Smooth muscle cell of the brain vasculature (primary cell): ENCODE results near the gene ANKRD33.

Experiments used
- DNase-seq: peaks from one replicate; pipeline ENCODE4 v3.0.0-alpha.2; 2012; ENCODE audit warnings: low read depth, low spot score

ANKRD33 gene

DNA sequence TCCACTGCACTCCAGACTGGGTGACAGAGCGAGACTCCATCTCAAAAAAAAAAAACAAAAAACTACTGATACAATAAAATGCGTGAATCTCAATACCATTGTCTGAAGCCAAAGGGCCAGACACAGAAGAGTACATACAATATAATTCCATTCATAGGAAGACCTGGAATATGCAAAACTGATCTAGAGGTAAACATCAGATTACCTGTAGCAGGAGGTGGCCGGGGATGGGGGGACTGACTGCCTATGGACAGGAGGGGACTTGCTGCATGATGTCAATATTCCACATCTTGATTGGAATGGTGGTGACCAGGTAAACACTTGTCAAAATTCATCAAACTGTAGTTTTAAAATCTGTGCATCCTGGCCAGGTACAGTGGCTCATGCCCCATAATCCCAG, 26.9 kb upstream of the ANKRD33 start:
- no peak for DNase-seq

DNA sequence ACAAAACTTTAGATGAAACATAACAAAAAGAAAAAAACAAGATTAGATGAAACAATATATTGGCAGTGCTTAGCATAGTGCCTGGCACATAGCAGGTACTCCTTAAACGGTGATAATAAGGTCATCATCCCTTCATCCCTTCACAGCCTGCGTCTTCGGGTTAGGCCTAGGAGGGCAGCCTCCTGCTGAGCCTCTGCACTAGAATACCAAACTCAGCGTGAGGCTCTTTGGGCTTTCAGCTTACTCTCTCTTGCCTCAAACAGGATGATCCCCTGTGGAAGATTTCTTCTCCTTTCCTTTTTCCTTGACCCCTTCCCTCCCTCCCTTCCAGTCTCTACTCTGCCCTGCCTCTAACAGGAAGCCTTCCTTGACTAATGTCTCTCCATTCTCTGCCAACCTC, 25.0 kb upstream of the ANKRD33 start:
- DNase-seq = no peak

DNA sequence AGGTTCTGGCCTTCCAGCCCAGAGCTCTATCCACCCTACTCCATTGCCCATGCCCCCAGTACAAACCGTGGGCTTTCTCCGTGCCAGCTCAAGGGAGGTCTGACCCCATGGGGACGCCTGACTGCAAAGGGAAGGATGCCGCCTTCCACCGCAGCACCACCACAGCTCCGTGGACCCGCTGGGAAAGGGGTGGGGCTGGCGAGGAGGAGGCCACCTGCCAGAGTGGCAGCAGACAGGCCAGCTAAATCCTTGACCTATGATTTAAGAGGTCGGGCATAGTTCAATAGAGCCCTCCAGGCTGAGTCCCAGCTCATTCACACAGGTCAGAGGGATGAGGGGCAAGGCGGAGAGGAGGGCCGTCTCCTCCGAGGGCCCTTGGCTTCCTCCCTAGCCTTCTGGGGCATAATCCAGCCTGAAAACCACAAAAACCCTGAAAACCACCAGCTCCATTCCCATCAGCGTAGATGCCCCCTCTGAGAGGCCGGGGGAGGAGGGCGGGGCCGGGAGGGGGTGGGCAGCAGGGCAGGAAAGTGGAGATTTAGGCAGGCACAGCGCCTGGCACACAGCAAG, 24.5 kb upstream of the ANKRD33 start:
- no peak for DNase-seq

DNA sequence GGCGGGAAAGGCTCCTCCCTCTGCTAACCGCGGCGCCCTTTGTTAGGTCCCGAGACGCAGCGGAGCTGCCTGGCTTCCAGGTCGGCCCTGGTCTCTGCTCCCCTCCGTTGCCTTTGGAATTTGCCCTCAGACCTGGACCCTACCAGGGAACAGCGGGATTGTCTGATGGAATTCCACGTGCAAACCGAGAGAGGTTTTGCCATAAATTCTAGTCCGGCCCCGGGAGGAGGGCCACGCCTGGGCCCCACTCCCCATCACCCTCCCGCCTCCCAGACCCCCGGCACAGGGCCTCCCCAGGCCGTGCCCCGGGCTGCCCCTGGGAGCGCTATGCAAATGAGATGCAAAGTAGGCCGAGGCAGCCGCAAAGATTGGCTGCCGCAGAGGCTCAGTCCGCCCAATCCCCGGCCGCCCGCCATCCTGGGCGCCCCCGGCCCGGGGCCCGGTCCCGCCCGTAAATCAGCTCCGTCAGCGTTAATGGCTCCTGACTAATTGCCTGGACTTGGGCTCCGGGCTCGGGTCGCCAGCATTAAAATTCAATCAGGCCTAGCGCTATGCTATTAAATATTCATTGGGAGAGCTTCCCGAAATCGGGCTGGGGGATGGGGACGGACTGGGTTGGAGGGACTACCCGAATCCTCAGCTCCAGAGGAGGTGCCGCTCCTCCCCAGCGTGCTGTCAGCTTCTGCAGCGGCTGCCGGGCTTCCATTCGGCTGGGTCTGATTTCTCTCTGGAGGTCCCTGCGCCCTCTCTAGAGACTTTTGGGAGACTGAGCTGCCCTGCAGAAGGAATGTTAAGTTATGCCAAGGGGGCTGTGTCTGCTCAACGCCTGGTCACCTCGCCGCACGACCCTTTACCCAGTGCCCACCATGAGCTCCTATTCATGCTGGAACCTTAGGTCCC, 23.7 kb upstream of the ANKRD33 start:
- DNase-seq = no peak

DNA sequence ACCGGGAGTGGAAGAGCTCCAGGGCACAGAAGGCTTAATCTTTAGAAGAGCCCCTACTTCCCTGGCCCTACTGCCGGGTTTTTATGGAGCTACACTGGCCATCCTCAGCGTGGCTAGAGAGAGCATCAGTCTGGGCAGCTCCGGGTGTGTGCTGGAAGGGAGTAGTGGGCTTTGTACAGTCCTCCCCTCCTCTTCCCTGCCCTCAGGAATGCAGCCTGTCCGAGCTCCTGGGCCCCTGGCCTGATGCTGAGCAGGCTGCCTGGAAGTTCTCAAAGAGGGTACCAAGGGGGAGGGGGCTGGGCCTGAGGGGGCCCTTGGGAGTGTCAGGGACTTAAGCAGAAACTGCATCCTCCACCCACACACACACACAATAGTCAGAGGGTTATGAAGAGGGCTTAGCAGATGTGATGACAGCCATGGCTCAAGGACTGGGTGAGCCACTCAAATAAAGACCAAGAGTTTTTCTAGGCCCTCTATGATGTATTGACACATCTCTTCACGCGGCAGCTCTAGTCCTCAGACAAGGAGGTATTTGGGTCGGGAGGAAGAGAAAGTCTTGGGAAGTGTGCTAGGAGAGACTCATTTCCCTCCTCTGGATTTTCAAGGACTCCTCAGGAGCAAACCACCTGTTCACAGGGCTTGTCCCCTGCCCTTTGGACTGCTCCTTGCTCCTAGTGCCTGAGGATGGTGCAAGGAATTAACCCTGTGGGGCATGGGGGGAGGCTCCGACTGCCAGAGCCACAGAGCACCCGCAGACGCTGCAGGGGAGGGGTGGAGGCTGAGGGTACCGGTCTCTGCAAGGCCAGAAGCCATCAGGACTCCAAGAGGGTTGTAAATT, 22.9 kb upstream of the ANKRD33 start:
- DNase-seq = no peak

DNA sequence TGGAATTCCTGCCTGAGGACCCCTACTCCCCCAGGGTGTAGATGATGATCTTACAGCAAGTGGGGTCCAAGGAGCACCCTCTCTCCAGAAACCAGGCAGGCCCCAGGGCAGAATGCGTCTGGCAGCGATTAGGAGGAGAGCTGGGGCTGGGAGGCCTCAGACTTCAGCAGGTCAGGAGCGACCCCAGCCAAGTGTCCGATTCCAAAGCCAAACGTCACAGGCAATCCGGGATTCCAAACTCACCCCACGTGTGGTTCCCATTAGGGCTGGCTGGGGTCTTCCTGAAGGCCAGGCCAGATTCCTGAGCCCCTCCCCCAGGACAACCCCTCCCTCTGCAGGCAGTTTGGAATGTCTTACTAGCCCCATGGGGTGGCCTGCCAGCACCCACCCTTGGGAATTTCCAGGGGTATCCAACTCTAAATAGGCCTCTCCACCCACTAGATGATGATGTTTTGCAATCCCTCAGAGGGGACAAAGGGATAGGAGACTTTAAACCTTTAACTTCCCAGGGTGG, 22.1 kb upstream of the ANKRD33 start:
- DNase-seq = no peak

DNA sequence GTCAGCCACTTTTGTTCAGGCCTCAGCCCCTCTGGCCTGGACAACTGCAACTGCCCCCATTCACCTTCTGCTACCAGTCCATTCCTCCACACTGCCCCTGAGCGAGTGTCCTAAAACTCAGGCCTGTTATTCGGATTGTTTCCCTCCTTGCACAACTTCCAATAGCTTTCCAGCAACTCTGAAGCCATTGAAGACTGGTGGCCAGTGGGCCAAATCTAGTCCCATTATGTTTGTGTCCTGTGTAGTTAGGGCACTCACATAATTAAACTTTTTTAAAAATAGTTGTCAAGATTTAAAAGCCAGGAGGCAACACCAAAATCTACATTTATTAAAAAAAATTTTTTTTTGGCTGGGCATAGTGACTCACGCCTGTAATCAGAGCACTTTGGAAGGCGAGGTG, 21.6 kb upstream of the ANKRD33 start:
- DNase-seq = no peak

DNA sequence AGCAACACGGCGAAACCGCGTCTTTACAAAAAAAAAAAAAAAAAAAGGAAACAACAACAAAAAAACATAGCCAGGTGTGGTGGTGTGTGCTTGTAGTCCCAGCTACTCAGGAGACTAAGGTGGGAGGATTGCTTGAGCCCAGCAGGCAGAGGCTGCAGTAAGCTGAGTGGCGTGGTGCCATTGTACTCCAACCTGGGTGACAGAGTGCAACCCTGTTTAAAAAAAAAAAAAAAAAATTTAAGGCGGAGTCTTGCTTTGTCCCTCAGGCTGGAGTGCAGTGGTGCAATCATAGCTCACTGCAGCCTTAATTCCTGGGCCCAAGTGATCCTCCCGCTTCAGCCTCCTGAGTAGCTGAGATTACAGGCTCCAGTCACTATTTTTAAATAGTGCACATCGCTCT, 21.1 kb upstream of the ANKRD33 start:
- DNase-seq = no peak

DNA sequence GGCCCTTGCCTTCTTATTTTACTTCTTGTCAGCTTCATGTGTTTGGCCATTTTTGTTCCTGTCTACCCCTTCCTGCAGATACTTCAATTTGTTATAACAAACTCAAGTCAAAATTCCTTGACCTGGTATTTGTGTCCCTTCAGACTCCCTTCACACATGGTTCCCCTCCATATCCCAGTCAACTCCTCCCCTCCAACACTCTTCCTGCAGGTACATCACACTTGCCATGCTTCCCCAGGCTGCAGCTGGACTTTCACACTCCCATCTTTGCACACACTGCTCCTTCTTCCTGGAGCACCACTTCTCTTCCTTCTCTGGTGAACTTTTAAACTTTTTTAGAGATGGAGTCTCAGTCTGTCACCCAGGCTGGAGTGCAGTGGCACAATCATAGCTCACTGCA, 20.5 kb upstream of the ANKRD33 start:
- no peak for DNase-seq

DNA sequence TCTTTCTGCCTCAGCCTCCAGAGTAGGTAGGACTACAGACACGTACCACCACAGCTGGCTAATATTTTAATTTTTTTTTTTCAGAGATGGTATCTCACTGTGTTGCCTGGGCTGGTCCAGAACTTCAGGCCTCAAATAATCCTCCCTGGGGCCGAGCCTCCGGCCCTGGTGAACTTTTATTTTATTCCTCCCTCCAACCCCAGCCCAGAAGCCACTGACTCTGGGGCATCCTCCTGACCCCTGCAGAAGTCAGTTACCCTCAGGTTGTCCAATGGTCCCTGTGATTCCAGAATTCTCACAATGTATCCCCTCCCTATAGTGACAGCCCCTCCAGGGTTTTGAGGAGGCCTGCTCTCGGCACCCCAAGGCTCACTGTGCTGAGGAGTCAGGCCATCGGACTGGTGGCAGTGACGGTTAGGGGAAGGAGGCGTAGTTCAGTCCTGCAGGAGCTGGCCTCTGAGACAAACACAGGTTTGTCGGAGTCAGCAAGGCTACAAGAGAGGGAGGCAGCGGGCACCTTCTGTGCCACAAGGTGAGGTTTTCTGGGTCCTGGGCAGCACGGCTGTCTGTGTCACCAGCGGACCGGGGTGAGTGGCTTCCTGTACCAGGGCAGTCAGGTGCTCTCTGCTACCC, 20.0 kb upstream of the ANKRD33 start:
- DNase-seq = no peak

DNA sequence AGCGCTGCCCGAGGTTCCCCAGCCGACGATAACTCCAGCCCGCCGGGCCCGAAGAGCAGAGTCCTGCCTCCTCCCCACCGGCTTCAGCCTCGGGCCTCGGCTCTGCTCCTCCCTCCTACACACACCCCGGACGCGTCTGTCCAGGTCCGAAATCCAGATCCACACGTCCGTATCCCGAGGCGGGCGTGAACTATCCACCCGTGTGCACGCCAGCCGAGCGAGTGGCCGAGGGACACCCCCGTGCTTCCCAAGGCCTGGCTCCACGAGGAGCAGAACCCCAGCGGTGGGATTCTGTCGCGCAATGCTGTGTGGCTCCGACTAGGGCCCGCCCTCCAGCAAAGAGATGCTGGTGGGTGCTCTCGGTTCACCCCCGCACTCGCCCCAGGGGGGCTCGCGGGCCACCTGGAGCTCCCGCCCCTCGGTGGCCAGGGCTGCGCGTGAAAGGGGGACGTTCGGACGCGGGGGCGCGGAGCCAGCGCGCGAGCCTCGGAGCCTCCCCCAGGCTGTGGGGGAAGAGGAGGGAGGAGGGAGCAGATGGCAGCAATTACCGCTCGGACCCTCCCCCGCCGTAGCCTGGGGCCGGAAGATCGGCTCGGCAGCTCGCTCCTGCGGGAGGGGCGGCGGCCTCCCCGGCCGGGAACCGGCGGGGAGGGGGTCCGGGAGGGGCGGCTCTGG, 18.9 kb upstream of the ANKRD33 start:
- DNase-seq = no peak

DNA sequence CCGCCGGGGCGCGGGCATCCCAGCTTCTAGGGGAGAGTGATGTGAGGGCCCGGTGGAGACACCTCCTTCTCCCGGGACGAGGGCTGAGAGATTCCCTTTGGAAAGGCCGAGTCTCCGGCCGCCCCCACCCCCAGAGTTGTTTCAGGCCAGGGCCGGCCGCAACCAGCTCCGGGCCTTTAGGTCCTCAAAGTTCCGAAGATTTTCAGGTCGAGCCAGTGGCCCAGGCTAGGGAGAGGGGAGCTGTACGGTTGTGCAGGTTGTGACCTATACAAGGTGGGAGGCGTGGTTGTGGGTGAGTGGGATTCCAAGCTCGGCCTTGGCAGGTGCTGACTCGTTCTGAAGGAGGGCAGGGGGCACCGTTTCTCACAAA, 18.4 kb upstream of the ANKRD33 start:
- DNase-seq = no peak

DNA sequence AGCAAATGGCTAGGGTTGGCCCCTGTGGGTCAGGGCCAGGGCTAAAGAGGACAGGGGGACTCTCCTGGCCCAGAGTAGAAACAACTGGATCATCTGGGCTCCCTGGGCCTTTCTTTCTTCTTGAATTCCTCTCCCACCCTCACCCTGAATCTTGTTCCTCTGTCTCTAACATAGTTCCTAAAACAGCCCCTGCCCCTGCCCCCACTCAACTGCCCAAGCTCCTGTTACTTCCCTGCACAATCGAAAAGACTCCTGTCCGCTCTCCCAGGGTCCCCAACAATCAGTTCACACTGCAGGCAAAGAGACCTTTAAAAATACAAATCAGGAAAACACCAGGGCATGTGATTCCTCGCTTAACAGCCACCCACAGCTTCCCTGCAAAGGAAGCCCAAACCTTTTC, 18.0 kb upstream of the ANKRD33 start:
- no peak for DNase-seq

DNA sequence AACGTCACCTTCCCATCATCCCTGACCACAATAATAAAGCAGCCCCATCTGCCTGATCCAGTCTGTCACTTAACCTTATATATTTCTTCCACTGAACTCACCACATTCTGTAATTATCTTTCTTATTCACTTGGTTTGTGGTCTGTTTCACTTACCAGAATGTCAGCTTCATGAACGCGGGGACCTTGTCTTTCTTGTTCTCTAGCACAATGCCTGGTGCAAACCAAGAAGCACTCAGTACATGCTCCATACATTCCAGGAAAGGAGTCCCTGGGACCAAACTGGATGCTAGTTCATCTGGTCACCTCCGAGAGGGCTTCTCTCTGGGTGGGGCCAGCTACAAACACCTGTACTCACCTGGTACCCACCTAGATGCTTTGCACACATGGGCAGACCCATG, 17.4 kb upstream of the ANKRD33 start:
- no peak for DNase-seq

DNA sequence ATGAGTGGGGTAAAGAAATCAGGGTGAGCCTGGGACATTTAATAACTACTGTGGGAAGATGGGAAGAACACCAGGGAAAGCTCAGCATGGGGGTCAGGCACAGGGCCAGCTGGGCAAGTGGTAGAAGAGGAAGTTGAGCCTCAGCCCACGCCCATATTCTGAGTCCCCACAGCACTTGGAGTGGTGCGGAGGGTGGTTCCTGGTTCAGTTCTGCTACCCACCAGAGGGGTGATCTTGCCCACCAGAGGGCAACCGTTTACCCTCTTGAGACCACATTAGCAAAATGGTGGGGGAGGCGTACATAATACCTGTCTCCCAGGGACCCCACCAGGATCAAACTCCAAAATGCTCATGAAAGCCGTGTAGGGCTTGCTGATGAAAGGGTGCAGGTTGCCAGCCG, 16.8 kb upstream of the ANKRD33 start:
- DNase-seq = no peak

DNA sequence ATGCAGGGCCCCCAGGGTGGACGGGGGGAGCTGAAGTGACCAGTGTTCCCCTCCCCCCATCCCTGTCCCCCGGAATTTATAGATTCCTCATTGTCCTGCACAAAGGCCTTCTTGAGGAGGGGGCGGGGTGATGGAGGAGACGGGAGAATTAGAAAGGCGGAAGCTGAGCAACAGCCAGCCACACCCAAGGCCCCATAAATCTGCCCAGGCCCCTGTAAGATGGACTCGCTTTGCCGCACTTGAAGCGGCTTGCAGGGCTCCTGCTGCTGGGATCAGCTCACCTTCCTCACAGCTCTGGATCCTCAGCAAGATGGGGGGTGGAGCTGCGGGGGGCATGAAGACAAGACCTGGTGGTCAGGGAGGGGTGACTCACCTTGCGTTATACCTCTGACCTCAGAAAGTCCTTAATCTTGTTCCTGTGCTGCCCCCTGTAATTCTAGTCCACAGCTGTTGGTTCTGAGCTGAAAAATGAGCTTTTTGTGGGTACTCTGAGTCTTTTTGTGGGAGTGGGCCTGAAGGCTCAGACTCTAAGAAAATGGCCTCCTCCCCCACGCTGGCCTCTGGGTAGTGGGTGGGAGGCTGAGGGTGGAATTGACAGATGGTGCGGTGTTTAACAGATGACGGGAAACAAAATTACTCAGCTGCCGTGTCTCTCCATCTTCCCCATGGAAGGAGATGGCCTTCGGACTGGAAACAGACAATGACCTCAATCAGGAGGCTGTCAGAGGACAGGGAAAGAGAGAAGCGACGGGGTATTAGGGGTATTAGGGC, 15.8 kb upstream of the ANKRD33 start:
- DNase-seq = no peak

DNA sequence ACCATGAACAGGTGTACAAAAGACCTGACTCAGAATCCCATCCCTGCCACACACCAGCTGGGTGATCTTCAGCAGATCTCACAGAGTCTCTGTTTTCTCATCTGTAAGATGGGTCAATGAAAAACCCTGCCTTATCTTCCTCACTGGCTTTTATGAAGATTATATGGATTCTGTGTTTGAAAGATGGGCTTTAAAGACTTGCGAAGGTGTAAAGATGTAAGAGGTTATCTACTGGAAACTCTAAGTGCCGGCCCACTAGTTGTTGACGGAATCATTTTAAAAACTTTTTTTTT, 15.3 kb upstream of the ANKRD33 start:
- DNase-seq = no peak

DNA sequence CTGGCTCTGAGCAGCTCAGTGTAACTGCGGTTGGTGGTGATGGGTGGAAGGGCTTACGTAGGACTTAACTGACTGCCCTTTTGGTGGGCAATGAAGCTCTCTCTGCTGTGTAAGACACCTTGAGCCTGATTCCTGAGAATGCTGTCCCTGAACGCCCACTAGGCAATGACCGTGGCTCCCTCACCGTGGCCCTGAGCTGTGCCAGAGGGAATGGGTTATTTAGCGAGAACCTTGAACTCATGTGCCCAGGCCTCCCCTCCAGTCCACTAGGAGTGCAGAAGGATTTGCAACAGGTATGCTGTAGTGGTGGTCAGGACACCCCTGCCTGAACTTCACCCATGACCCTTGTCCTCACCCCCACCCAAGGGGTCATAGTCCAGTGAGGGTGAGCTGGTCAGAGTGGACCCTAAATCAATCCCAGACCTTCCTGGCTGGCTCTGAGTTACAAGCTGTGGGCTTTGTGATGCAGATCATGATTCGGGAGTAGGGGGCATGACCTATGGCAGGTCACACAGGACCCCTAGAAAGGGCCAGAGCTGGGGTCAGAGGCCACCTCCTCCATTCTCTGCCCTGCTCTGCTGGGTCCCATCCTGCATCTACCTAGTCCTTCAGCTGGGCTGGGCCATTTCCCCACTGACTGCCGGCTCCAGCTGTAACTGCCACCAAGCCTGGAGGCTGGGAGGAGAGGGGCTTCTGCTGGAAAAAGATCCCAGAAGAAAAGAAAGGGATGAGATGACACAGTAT, 14.5 kb upstream of the ANKRD33 start:
- DNase-seq = no peak

DNA sequence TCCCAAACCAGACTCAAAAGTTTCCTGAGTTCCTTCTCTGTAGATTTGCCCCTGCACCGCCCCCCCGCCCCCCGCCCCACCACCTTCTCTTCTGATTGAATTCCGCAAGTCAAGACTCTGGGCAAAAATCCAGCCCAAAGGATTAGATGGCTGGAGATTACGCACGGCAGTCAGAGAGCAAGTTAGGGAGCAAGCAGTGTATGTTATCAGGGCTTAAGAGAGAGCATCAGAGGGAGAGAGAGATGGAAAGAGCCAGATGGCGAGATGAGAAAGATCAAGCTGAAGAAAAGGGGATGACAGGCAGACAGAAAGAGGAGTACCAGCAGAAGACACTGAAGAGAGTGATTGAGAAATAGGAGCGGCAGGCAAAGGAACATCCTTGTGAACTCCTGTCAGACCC, 13.9 kb upstream of the ANKRD33 start:
- DNase-seq = no peak

DNA sequence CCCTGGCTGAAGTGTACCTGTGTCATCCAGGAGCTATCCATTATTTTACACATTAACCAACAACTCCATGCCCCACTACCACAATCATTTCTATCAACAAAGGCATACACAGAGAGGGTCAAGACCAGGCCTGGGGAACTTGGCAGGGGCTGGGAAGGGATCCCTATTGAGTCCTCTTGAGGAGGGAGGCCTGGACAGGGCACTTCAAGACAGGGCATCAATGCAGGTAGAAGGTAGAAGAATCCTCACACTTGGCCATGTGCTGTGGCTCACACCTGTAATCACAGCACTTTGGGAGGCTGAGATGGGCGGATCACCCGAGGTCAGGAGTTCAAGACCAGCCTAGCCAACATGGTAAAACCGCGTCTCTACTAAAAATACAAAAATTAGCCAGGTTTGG, 13.4 kb upstream of the ANKRD33 start:
- DNase-seq = no peak
